Measurements from ENCODE around the gene TRMT11. TPM values are rescaled to one million over a fixed set of nuclear protein-coding genes. Genes with fewer than 3 reads are reported as not detected.

Gene TRMT11
- total and polyA plus RNA-seq, 10 of the 15 experiments (the other 5 are each of a cell fraction or from before 2014, with no cell fraction given) = 34.0 to 81.1 (median 43.7) TPM

DNA sequence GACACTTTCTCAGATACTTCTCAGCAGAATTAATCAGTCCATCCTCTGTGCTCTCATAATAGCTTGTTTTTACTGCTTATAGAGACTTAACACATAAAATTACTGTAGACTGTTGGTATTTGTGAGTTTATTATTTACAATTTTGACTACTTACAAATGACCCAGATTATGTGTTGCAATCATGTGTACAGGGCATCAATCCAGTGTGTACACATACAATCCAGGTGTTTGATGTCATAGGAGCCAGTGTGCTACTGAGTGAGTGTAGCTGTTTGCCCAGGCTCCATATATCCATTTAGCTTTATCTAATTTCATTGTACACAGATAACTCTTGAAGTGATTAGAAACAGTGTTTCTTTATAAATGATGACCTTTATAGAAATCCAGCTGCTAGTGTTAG lies 31.3 kb downstream of the TRMT11 start (continued):
- TF ChIP-seq, protein P1, sequence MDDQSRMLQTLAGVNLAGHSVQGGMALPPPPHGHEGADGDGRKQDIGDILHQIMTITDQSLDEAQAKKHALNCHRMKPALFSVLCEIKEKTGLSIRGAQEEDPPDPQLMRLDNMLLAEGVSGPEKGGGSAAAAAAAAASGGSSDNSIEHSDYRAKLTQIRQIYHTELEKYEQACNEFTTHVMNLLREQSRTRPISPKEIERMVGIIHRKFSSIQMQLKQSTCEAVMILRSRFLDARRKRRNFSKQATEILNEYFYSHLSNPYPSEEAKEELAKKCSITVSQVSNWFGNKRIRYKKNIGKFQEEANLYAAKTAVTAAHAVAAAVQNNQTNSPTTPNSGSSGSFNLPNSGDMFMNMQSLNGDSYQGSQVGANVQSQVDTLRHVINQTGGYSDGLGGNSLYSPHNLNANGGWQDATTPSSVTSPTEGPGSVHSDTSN (IDR thresholded peaks at IDR 0.05; ENCODE audit: insufficient replicate concordance, low read depth, low read length) = no peak
- TF ChIP-seq RFX5 (IDR thresholded peaks at IDR 0.05; ENCODE audit: low read depth, low read length) = no peak
- TF ChIP-seq, protein P2, sequence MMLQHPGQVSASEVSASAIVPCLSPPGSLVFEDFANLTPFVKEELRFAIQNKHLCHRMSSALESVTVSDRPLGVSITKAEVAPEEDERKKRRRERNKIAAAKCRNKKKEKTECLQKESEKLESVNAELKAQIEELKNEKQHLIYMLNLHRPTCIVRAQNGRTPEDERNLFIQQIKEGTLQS (IDR thresholded peaks at IDR 0.05; ENCODE audit: borderline replicate concordance, extremely low read depth, low read depth, low read length) = no peak
- TF ChIP-seq, protein P3, sequence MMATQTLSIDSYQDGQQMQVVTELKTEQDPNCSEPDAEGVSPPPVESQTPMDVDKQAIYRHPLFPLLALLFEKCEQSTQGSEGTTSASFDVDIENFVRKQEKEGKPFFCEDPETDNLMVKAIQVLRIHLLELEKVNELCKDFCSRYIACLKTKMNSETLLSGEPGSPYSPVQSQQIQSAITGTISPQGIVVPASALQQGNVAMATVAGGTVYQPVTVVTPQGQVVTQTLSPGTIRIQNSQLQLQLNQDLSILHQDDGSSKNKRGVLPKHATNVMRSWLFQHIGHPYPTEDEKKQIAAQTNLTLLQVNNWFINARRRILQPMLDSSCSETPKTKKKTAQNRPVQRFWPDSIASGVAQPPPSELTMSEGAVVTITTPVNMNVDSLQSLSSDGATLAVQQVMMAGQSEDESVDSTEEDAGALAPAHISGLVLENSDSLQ (IDR thresholded peaks at IDR 0.05) = no peak

DNA sequence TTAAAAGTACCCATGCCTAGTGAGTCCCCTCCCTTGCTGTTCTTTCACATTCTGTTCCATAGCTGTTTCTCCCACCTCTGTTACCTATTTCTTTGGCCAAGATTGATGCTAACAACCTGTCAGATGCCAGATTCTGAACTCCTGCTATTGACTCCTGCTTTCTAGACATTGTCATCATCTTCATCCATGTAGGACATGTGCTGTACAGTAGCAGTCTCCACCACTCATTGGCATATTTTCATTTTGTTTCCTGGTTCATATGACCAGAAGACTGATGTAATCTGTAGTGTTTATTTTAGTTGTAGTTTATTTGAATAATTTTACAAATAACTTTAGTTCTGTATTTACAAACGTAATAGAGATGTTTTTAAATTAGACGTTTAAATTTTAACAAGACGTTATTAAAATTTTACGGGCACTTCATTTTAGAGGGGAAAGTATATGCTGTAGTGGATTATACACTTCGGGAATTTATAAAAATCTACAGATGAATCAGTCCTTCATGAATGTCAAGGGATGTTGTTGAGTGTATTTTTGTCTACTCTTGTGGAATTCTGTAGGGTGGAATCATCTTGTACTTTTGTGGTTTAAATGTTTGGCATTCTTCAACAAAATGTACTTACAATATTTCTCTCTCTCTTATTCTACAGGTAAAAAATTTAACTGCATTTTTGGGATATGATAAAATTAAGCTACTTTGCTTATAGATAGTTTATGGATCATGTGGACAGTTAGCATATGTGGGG lies 34.1 kb downstream of the TRMT11 start:
- ChIA-PET RAD21 (ENCODE audit: unreplicated experiment) (no interaction called here), SMC1A (ENCODE audit: uncharacterized antibody, unreplicated experiment) (interaction anchor here (1.2 to 1.8 kb wide), 2 partner anchors 10 to 16 kb away, joined by 4 to 5 read pairs; no protein-coding TSS in a partner anchor), CTCF (interaction anchor here (1.6 kb wide), 1 partner anchor 25 kb away, joined by 4 read pairs; no protein-coding TSS in a partner anchor), POLR2A (no interaction called here)
- 98% methylated on average over 5 of the region's 5 CpGs for WGBS (ENCODE audit: insufficient coverage, insufficient replicate concordance, low lambda C conversion rate, missing lambda C conversion rate)
- H3K9me3 ChIP-seq (replicated peaks; ENCODE audit: control insufficient read depth, insufficient read depth, low read length) = no peaks in the 10 kb centered on the region
- no peaks in the 10 kb centered on the region for H3K27me3 ChIP-seq (replicated peaks in 1 of 2; ENCODE audit: control insufficient read depth in 2 of 2, insufficient read depth in 2 of 2, low read length in 1 of 2)
- no peak for DNase-seq (ENCODE audit: low read depth, low spot score)
- no TSS peak for BruUV-seq (replicated peaks)
- H3K79me2 ChIP-seq (ENCODE audit: control insufficient read depth, insufficient read depth, low read length) = no peaks in the 10 kb centered on the region
- in situ Hi-C loops (cut with MboI) (loop anchor here (25.0 kb wide), 1 partner anchor 642 kb away; no protein-coding TSS in a partner anchor), intact Hi-C loops (cut with micrococcal nuclease; ENCODE audit: unreplicated experiment) (no loop called here)
- H3K4me2 ChIP-seq (ENCODE audit: control insufficient read depth, insufficient read depth) = no peak overlapping the region
- no peak overlapping the region for H2AFZ ChIP-seq (ENCODE audit: control insufficient read depth, low read depth, low read length)
- H3K4me1 ChIP-seq (ENCODE audit: control insufficient read depth, insufficient read depth, low read length) = no peaks in the 10 kb centered on the region
- no peak overlapping the region for H3K9ac ChIP-seq (ENCODE audit: control insufficient read depth, insufficient read depth, low read length)
- H3K4me3 ChIP-seq = no peak overlapping the region
- H4K20me1 ChIP-seq (ENCODE audit: control insufficient read depth, insufficient read depth) = no peaks in the 10 kb centered on the region
- H3K27ac ChIP-seq (ENCODE audit: control insufficient read depth, insufficient read depth) = no peak overlapping the region
- FAIRE-seq = no peak
- no peak for ATAC-seq
- peaks cover 2 to 13% of the 10 kb centered on the region in 2 experiments for H3K36me3 ChIP-seq (ENCODE audit: control insufficient read depth in 2 of 2, insufficient read depth in 2 of 2, low read length in 1 of 2)
- no peak for TF ChIP-seq CREB1 (IDR thresholded peaks at IDR 0.05; ENCODE audit: low read depth)
- TF ChIP-seq POLR2AphosphoS2 (IDR thresholded peaks at IDR 0.05; ENCODE audit: low read depth, low read length) = no peak
- no peak for TF ChIP-seq LARP7 (IDR thresholded peaks at IDR 0.05)
- TF ChIP-seq PML (IDR thresholded peaks at IDR 0.05; ENCODE audit: low read length) = no peak
- no peak for TF ChIP-seq SREBF1 (IDR thresholded peaks at IDR 0.05; ENCODE audit: low read length)
- TF ChIP-seq, protein P4, sequence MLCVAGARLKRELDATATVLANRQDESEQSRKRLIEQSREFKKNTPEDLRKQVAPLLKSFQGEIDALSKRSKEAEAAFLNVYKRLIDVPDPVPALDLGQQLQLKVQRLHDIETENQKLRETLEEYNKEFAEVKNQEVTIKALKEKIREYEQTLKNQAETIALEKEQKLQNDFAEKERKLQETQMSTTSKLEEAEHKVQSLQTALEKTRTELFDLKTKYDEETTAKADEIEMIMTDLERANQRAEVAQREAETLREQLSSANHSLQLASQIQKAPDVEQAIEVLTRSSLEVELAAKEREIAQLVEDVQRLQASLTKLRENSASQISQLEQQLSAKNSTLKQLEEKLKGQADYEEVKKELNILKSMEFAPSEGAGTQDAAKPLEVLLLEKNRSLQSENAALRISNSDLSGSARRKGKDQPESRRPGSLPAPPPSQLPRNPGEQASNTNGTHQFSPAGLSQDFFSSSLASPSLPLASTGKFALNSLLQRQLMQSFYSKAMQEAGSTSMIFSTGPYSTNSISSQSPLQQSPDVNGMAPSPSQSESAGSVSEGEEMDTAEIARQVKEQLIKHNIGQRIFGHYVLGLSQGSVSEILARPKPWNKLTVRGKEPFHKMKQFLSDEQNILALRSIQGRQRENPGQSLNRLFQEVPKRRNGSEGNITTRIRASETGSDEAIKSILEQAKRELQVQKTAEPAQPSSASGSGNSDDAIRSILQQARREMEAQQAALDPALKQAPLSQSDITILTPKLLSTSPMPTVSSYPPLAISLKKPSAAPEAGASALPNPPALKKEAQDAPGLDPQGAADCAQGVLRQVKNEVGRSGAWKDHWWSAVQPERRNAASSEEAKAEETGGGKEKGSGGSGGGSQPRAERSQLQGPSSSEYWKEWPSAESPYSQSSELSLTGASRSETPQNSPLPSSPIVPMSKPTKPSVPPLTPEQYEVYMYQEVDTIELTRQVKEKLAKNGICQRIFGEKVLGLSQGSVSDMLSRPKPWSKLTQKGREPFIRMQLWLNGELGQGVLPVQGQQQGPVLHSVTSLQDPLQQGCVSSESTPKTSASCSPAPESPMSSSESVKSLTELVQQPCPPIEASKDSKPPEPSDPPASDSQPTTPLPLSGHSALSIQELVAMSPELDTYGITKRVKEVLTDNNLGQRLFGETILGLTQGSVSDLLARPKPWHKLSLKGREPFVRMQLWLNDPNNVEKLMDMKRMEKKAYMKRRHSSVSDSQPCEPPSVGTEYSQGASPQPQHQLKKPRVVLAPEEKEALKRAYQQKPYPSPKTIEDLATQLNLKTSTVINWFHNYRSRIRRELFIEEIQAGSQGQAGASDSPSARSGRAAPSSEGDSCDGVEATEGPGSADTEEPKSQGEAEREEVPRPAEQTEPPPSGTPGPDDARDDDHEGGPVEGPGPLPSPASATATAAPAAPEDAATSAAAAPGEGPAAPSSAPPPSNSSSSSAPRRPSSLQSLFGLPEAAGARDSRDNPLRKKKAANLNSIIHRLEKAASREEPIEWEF (IDR thresholded peaks at IDR 0.05; ENCODE audit: insufficient replicate concordance, low read depth, low read length) = no peak
- TF ChIP-seq, protein P2 (IDR thresholded peaks at IDR 0.05; ENCODE audit: borderline replicate concordance, extremely low read depth, low read depth, low read length) = no peak
- no peak for TF ChIP-seq PAX5 (IDR thresholded peaks at IDR 0.05; ENCODE audit: borderline replicate concordance, low read depth, low read length)
- no peak for TF ChIP-seq ETV6 (conservative IDR thresholded peaks at IDR 0.05 in 1 of 2, IDR thresholded peaks at IDR 0.05 in 1 of 2; ENCODE audit: borderline replicate concordance in 1 of 2, low read depth in 1 of 2)
